ENCODE results near the gene NAA35.

Gene NAA35

GRCh38 chr9:86027767-86028166, 86.8 kb downstream of the NAA35 start:
- no peak overlapping the region for H3K4me3 ChIP-seq (ENCODE audit: insufficient read depth in 1 of 2, low read depth in 1 of 2, low read length in 2 of 2)
- peaks cover 16% of the 10 kb centered on the region for H3K79me1 ChIP-seq (replicated peaks; ENCODE audit: low read length, poor library complexity, severe bottlenecking)
- H4K8ac ChIP-seq (ENCODE audit: low read length) = no peak overlapping the region
- H2BK5ac ChIP-seq (ENCODE audit: low read depth, low read length, poor library complexity, severe bottlenecking) = no peak overlapping the region
- no peak overlapping the region for H2BK15ac ChIP-seq (ENCODE audit: low read depth, poor library complexity, severe bottlenecking)
- H3K9ac ChIP-seq (ENCODE audit: low read length) = no peak overlapping the region
- H3K36me3 ChIP-seq (ENCODE audit: control insufficient read depth in 1 of 2, insufficient read depth in 2 of 2, low read depth in 1 of 2, low read length in 2 of 2) = peaks cover 34 to 81% of the 10 kb centered on the region in 2 experiments
- no peaks in the 10 kb centered on the region for H3K4me1 ChIP-seq (ENCODE audit: control insufficient read depth, insufficient read depth, low read depth, low read length)
- no peak overlapping the region for H3K4ac ChIP-seq (ENCODE audit: low read depth in 1 of 2, low read length in 2 of 2)
- H3K27me3 ChIP-seq (ENCODE audit: control insufficient read depth in 1 of 2, insufficient read depth in 1 of 2, low read length in 2 of 2) = no peaks in the 10 kb centered on the region
- no peak overlapping the region for H2AFZ ChIP-seq (ENCODE audit: low read depth, low read length)
- no peak overlapping the region for H3K27ac ChIP-seq (ENCODE audit: low read length, poor library complexity, severe bottlenecking)
- H2BK120ac ChIP-seq (ENCODE audit: low read depth, low read length) = no peak overlapping the region
- no peak overlapping the region for H3K23ac ChIP-seq (ENCODE audit: low read length in 2 of 2)
- DNase-seq = no peak
- H3K4me2 ChIP-seq (ENCODE audit: low read length, poor library complexity, severe bottlenecking) = no peak overlapping the region
- no peak overlapping the region for H3K18ac ChIP-seq (ENCODE audit: low read depth in 1 of 2, low read length in 2 of 2)
- 95% methylated on average over 2 of the region's 4 CpGs for WGBS
- H3K9me3 ChIP-seq (ENCODE audit: control insufficient read depth, low read length) = no peaks in the 10 kb centered on the region
- no peak overlapping the region for H4K91ac ChIP-seq (ENCODE audit: low read length)
- H2BK12ac ChIP-seq (ENCODE audit: low read length in 2 of 2) = no peak overlapping the region
- no peak overlapping the region for H3K14ac ChIP-seq (ENCODE audit: low read length in 2 of 2)
- no peak overlapping the region for H2AK5ac ChIP-seq (ENCODE audit: low read length, severe bottlenecking)

GRCh38 chr9:86034863-86035734, 94.2 kb downstream of the NAA35 start:
- no peak overlapping the region for H2BK5ac ChIP-seq (ENCODE audit: low read depth, low read length, poor library complexity, severe bottlenecking)
- no peak overlapping the region for H3K9ac ChIP-seq (ENCODE audit: low read length)
- no peak overlapping the region for H2BK120ac ChIP-seq (ENCODE audit: low read depth, low read length)
- 72% methylated on average over 16 of the region's 17 CpGs for WGBS
- no peak overlapping the region for H4K91ac ChIP-seq (ENCODE audit: low read length)
- H2BK15ac ChIP-seq (ENCODE audit: low read depth, poor library complexity, severe bottlenecking) = no peak overlapping the region
- no peak overlapping the region for H3K27ac ChIP-seq (ENCODE audit: low read length, poor library complexity, severe bottlenecking)
- H3K4me2 ChIP-seq (ENCODE audit: low read length, poor library complexity, severe bottlenecking) = no peak overlapping the region
- H2AFZ ChIP-seq (ENCODE audit: low read depth, low read length) = no peak overlapping the region
- H3K4ac ChIP-seq (ENCODE audit: low read depth in 1 of 2, low read length in 2 of 2) = no peak overlapping the region
- no peak overlapping the region for H3K4me3 ChIP-seq (ENCODE audit: insufficient read depth in 1 of 2, low read depth in 1 of 2, low read length in 2 of 2)
- H3K79me1 ChIP-seq (replicated peaks; ENCODE audit: low read length, poor library complexity, severe bottlenecking) = peaks cover 10% of the 10 kb centered on the region
- H3K23ac ChIP-seq (ENCODE audit: low read length in 2 of 2) = no peak overlapping the region
- H2AK5ac ChIP-seq (ENCODE audit: low read length, severe bottlenecking) = no peak overlapping the region
- H3K18ac ChIP-seq (ENCODE audit: low read depth in 1 of 2, low read length in 2 of 2) = no peak overlapping the region
- H4K8ac ChIP-seq (ENCODE audit: low read length) = no peak overlapping the region
- H3K27me3 ChIP-seq (ENCODE audit: control insufficient read depth in 1 of 2, insufficient read depth in 1 of 2, low read length in 2 of 2) = no peaks in the 10 kb centered on the region
- DNase-seq = peak; percentile 62
- no peaks in the 10 kb centered on the region for H3K9me3 ChIP-seq (ENCODE audit: control insufficient read depth, low read length)
- peaks cover under 1% of the 10 kb centered on the region for H3K4me1 ChIP-seq (ENCODE audit: control insufficient read depth, insufficient read depth, low read depth, low read length)
- peaks cover 23 to 45% of the 10 kb centered on the region in 2 experiments for H3K36me3 ChIP-seq (ENCODE audit: control insufficient read depth in 1 of 2, insufficient read depth in 2 of 2, low read depth in 1 of 2, low read length in 2 of 2)
- no peak overlapping the region for H2BK12ac ChIP-seq (ENCODE audit: low read length in 2 of 2)
- no peak overlapping the region for H3K14ac ChIP-seq (ENCODE audit: low read length in 2 of 2)

GRCh38 chr9:86035827-86036440, 95.0 kb downstream of the NAA35 start:
- H3K27ac ChIP-seq (ENCODE audit: low read length, poor library complexity, severe bottlenecking) = no peak overlapping the region
- no peaks in the 10 kb centered on the region for H3K27me3 ChIP-seq (ENCODE audit: control insufficient read depth in 1 of 2, insufficient read depth in 1 of 2, low read length in 2 of 2)
- H2BK5ac ChIP-seq (ENCODE audit: low read depth, low read length, poor library complexity, severe bottlenecking) = no peak overlapping the region
- 94% methylated on average over 15 of the region's 15 CpGs for WGBS
- H3K18ac ChIP-seq (ENCODE audit: low read depth in 1 of 2, low read length in 2 of 2) = no peak overlapping the region
- no peak overlapping the region for H4K91ac ChIP-seq (ENCODE audit: low read length)
- H3K4me3 ChIP-seq (ENCODE audit: insufficient read depth in 1 of 2, low read depth in 1 of 2, low read length in 2 of 2) = no peak overlapping the region
- H2AFZ ChIP-seq (ENCODE audit: low read depth, low read length) = no peak overlapping the region
- no peak overlapping the region for H4K8ac ChIP-seq (ENCODE audit: low read length)
- H3K4me1 ChIP-seq (ENCODE audit: control insufficient read depth, insufficient read depth, low read depth, low read length) = peaks cover 1% of the 10 kb centered on the region
- H3K9ac ChIP-seq (ENCODE audit: low read length) = no peak overlapping the region
- H3K23ac ChIP-seq (ENCODE audit: low read length in 2 of 2) = no peak overlapping the region
- no peak overlapping the region for H3K4ac ChIP-seq (ENCODE audit: low read depth in 1 of 2, low read length in 2 of 2)
- H3K36me3 ChIP-seq (ENCODE audit: control insufficient read depth in 1 of 2, insufficient read depth in 2 of 2, low read depth in 1 of 2, low read length in 2 of 2) = peaks cover 28 to 45% of the 10 kb centered on the region in 2 experiments
- H3K79me1 ChIP-seq (replicated peaks; ENCODE audit: low read length, poor library complexity, severe bottlenecking) = peaks cover 10% of the 10 kb centered on the region
- no peak overlapping the region for H2BK120ac ChIP-seq (ENCODE audit: low read depth, low read length)
- no peak overlapping the region for H2AK5ac ChIP-seq (ENCODE audit: low read length, severe bottlenecking)
- H2BK12ac ChIP-seq (ENCODE audit: low read length in 2 of 2) = no peak overlapping the region
- no peaks in the 10 kb centered on the region for H3K9me3 ChIP-seq (ENCODE audit: control insufficient read depth, low read length)
- no peak overlapping the region for H3K14ac ChIP-seq (ENCODE audit: low read length in 2 of 2)
- H3K4me2 ChIP-seq (ENCODE audit: low read length, poor library complexity, severe bottlenecking) = no peak overlapping the region
- DNase-seq = no peak
- H2BK15ac ChIP-seq (ENCODE audit: low read depth, poor library complexity, severe bottlenecking) = no peak overlapping the region

- no peaks in the 10 kb centered on the region for H3K9me3 ChIP-seq (ENCODE audit: control insufficient read depth, low read length)
- no peak overlapping the region for H3K18ac ChIP-seq (ENCODE audit: low read depth in 1 of 2, low read length in 2 of 2)
- H2AFZ ChIP-seq (ENCODE audit: low read depth, low read length) = no peak overlapping the region
- no peak overlapping the region for H3K27ac ChIP-seq (ENCODE audit: low read length, poor library complexity, severe bottlenecking)
- 96% methylated on average over 9 of the region's 9 CpGs for WGBS
- peaks cover 4% of the 10 kb centered on the region for H3K4me1 ChIP-seq (ENCODE audit: control insufficient read depth, insufficient read depth, low read depth, low read length)
- H3K4me2 ChIP-seq (ENCODE audit: low read length, poor library complexity, severe bottlenecking) = no peak overlapping the region
- DNase-seq = no peak
- no peaks in the 10 kb centered on the region for H3K27me3 ChIP-seq (ENCODE audit: control insufficient read depth in 1 of 2, insufficient read depth in 1 of 2, low read length in 2 of 2)
- peaks cover 10% of the 10 kb centered on the region for H3K79me1 ChIP-seq (replicated peaks; ENCODE audit: low read length, poor library complexity, severe bottlenecking)
- H3K4ac ChIP-seq (ENCODE audit: low read depth in 1 of 2, low read length in 2 of 2) = no peak overlapping the region
- no peak overlapping the region for H3K4me3 ChIP-seq (ENCODE audit: insufficient read depth in 1 of 2, low read depth in 1 of 2, low read length in 2 of 2)
- H4K8ac ChIP-seq (ENCODE audit: low read length) = no peak overlapping the region
- no peak overlapping the region for H4K91ac ChIP-seq (ENCODE audit: low read length)
- peaks cover 30 to 44% of the 10 kb centered on the region in 2 experiments for H3K36me3 ChIP-seq (ENCODE audit: control insufficient read depth in 1 of 2, insufficient read depth in 2 of 2, low read depth in 1 of 2, low read length in 2 of 2)
- no peak overlapping the region for H3K14ac ChIP-seq (ENCODE audit: low read length in 2 of 2)
- no peak overlapping the region for H2BK12ac ChIP-seq (ENCODE audit: low read length in 2 of 2)
- H3K9ac ChIP-seq (ENCODE audit: low read length) = no peak overlapping the region
- H2AK5ac ChIP-seq (ENCODE audit: low read length, severe bottlenecking) = no peak overlapping the region
- no peak overlapping the region for H2BK15ac ChIP-seq (ENCODE audit: low read depth, poor library complexity, severe bottlenecking)
- H3K23ac ChIP-seq (ENCODE audit: low read length in 2 of 2) = no peak overlapping the region
- no peak overlapping the region for H2BK120ac ChIP-seq (ENCODE audit: low read depth, low read length)
- no peak overlapping the region for H2BK5ac ChIP-seq (ENCODE audit: low read depth, low read length, poor library complexity, severe bottlenecking)
Measured at GRCh38 chr9:86036555-86036954, 95.6 kb downstream of the NAA35 start.
